H9 (cell line): ENCODE measurements around the gene IWS1. TPM values are rescaled to one million over a fixed set of nuclear protein-coding genes. Genes with fewer than 3 reads are reported as not detected.

Source experiments
- DNase-seq: peaks from one replicate; pipeline ENCODE4 v3.0.0-alpha.2; 2017
- H2AFZ ChIP-seq: one replicate; pipeline ENCODE4 v1.6.1; 2013; ENCODE audit warnings: mild to moderate bottlenecking, low read length, control low read depth, moderate library complexity
- H2AK5ac ChIP-seq: 2 replicates; pipeline ENCODE4 v1.6.1; 2013; ENCODE audit warnings: low read length, control low read depth, mixed read lengths; ENCODE audit not compliant: insufficient read length
- H2BK120ac ChIP-seq: one replicate; pipeline ENCODE4 v1.6.1; 2013; ENCODE audit warnings: low read depth, mild to moderate bottlenecking, low read length, control low read depth, inconsistent platforms; ENCODE audit not compliant: poor library complexity, severe bottlenecking
- H2BK12ac ChIP-seq: 2 replicates; pipeline ENCODE4 v1.6.1; 2013; ENCODE audit warnings: low read length, control low read depth, mixed read lengths, low read depth; ENCODE audit not compliant: insufficient read length
- H2BK15ac ChIP-seq: 2 replicates; pipeline ENCODE4 v1.6.1; 2013; ENCODE audit warnings: low read depth, low read length, control low read depth
- H2BK20ac ChIP-seq: one replicate; pipeline ENCODE4 v1.6.1; 2013; ENCODE audit warnings: low read depth, mild to moderate bottlenecking, low read length, control low read depth, inconsistent platforms; ENCODE audit not compliant: poor library complexity, severe bottlenecking
- H2BK5ac ChIP-seq: 2 replicates; pipeline ENCODE4 v1.6.1; 2013; ENCODE audit warnings: low read length, control low read depth, mixed read lengths; ENCODE audit not compliant: insufficient read length
- H3K14ac ChIP-seq: 2 replicates; pipeline ENCODE4 v1.6.1; 2013; ENCODE audit warnings: low read length, control low read depth; ENCODE audit not compliant: insufficient read depth
- H3K18ac ChIP-seq: 2 replicates; pipeline ENCODE4 v1.6.1; 2013; ENCODE audit warnings: low read depth, mild to moderate bottlenecking, mixed read lengths, low read length, control low read depth; ENCODE audit not compliant: insufficient read length
- H3K23ac ChIP-seq: 2 replicates; pipeline ENCODE4 v1.6.1; 2013; ENCODE audit warnings: low read length, control low read depth, mixed read lengths, low read depth; ENCODE audit not compliant: insufficient read length
- H3K23me2 ChIP-seq: 2 replicates; pipeline ENCODE4 v1.6.1; 2013; ENCODE audit warnings: low read depth, mild to moderate bottlenecking, mixed read lengths, low read length, control low read depth; ENCODE audit not compliant: insufficient read length, poor library complexity, severe bottlenecking
- H3K27ac ChIP-seq: 2 replicates; pipeline ENCODE4 v1.5.1; 2013; ENCODE audit warnings: low read length, control low read depth, mixed read lengths, low read depth; ENCODE audit not compliant: insufficient read length
- H3K27me3 ChIP-seq: 2 replicates; pipeline ENCODE4 v1.6.1; 2013; ENCODE audit warnings: low read length, control low read depth, inconsistent platforms; ENCODE audit not compliant: insufficient read depth
- H3K4ac ChIP-seq: 2 replicates; pipeline ENCODE4 v1.6.1; 2013; ENCODE audit warnings: low read depth, mild to moderate bottlenecking, control low read depth, inconsistent platforms, low read length, moderate library complexity
- H3K4me1 ChIP-seq: 2 replicates; pipeline ENCODE4 v1.6.1; 2013; ENCODE audit warnings: low read length, control low read depth, inconsistent platforms; ENCODE audit not compliant: insufficient read depth
- H3K4me2 ChIP-seq: 2 replicates; pipeline ENCODE4 v1.6.1; 2013; ENCODE audit warnings: low read length, control low read depth, mixed read lengths; ENCODE audit not compliant: insufficient read length, insufficient read depth
- H3K56ac ChIP-seq: 2 replicates; pipeline ENCODE4 v1.6.1; 2013; ENCODE audit warnings: low read depth, mild to moderate bottlenecking, mixed read lengths, low read length, control low read depth; ENCODE audit not compliant: insufficient read length
- H3K79me1 ChIP-seq: 2 replicates; pipeline ENCODE4 v1.6.1; 2013; ENCODE audit warnings: low read depth, mild to moderate bottlenecking, moderate library complexity, low read length, control low read depth, inconsistent platforms; ENCODE audit not compliant: insufficient read depth, poor library complexity, severe bottlenecking
- H3K79me2 ChIP-seq: 2 replicates; pipeline ENCODE4 v1.6.1; 2013; ENCODE audit warnings: low read length, control low read depth, inconsistent platforms; ENCODE audit not compliant: insufficient read depth
- H3K9ac ChIP-seq: 2 replicates; pipeline ENCODE4 v1.6.1; 2013; ENCODE audit warnings: low read length, control low read depth, mixed read lengths; ENCODE audit not compliant: insufficient read length; ENCODE audit errors: extremely low read depth
- H3K9me3 ChIP-seq: one replicate; pipeline ENCODE4 v1.6.1; 2013; ENCODE audit warnings: low read depth, low read length, inconsistent platforms; ENCODE audit not compliant: control insufficient read depth
- H3T11ph ChIP-seq: one replicate; pipeline ENCODE4 v1.6.1; 2013; ENCODE audit warnings: mild to moderate bottlenecking, low read length, control low read depth, inconsistent platforms
- H4K20me1 ChIP-seq: one replicate; pipeline ENCODE4 v1.6.1; 2013; ENCODE audit not compliant: control insufficient read depth, insufficient read length, insufficient read depth
- H4K5ac ChIP-seq: 2 replicates; pipeline ENCODE4 v1.6.1; 2013; ENCODE audit warnings: low read depth, mild to moderate bottlenecking, mixed read lengths, low read length, control low read depth; ENCODE audit not compliant: insufficient read length
- H4K8ac ChIP-seq: replicated peaks from 2 replicates; pipeline ENCODE4 v1.6.1; 2013; ENCODE audit warnings: low read length, control low read depth, mixed read lengths, low read depth; ENCODE audit not compliant: insufficient read length
- H4K91ac ChIP-seq: 2 replicates; pipeline ENCODE4 v1.6.1; 2013; ENCODE audit warnings: low read depth, mild to moderate bottlenecking, moderate library complexity, mixed read lengths, low read length, control low read depth; ENCODE audit not compliant: insufficient read length
- H3K27ac Mint-ChIP-seq, 3 experiments: 2 replicates in 2 of 3; 3 replicates in 1 of 3; pipeline ENCODE4 v1.8.0; 2020 to 2021; ENCODE audit warnings: mixed read lengths in 3 of 3, mild to moderate bottlenecking in 1 of 3, moderate library complexity in 1 of 3
- H3K27me3 Mint-ChIP-seq: 2 replicates; pipeline ENCODE4 v1.8.0; 2021; ENCODE audit warnings: low read depth, mild to moderate bottlenecking, moderate library complexity, mixed read lengths
- H3K36me3 Mint-ChIP-seq, 3 experiments: 2 replicates in 2 of 3; 3 replicates in 1 of 3; pipeline ENCODE4 v1.8.0; 2020 to 2021; ENCODE audit warnings: low read depth in 3 of 3, mixed read lengths in 3 of 3; ENCODE audit not compliant: insufficient read depth in 1 of 3
- H3K4me1 Mint-ChIP-seq, 2 experiments: 2 replicates each; pipeline ENCODE4 v1.8.0; 2020; ENCODE audit warnings: mixed read lengths in 2 of 2
- H3K4me3 Mint-ChIP-seq, 2 experiments: 2 replicates in 1 of 2; 3 replicates in 1 of 2; pipeline ENCODE4 v1.8.0; 2020 to 2021; ENCODE audit warnings: mild to moderate bottlenecking in 2 of 2, mixed read lengths in 2 of 2, moderate library complexity in 1 of 2
- H3K9me3 Mint-ChIP-seq, 2 experiments: 2 replicates in 1 of 2; 3 replicates in 1 of 2; pipeline ENCODE4 v1.8.0; 2020; ENCODE audit warnings: mild to moderate bottlenecking in 2 of 2, mixed read lengths in 2 of 2, moderate library complexity in 1 of 2
- WGBS: extraction: QIAGEN DNeasy Blood & Tissue Kit; methylation state at CpG from one replicate; pipeline ENCODE4 v1.1.7; 2013; ENCODE audit warnings: missing lambda C conversion rate, low lambda C conversion rate, mixed read lengths; ENCODE audit not compliant: insufficient read length; ENCODE audit errors: extremely low coverage; 5-methylcytosine and 5-hydroxymethylcytosine counted together
- total RNA-seq: library from RNA; stranded (reverse); gene quantifications from 2 replicates; pipeline ENCODE4 v1.2.1, GENCODE V29; 2021
- TF ChIP-seq, protein P1 (sequence below): fragments of 200-600 bp; sonication (generic); conservative IDR thresholded peaks from 3 replicates; pipeline ENCODE4 v1.8.0; 2021; ENCODE audit warnings: antibody characterized with exemption, mild to moderate bottlenecking

IWS1 gene
- total RNA-seq, 1 experiment from 2014 or later: 66.2 TPM

- Histone ChIP-seq H4K5ac (no peak overlapping the region), H3K9ac (no peak overlapping the region), H2BK20ac (no peak overlapping the region), H3K27me3 (no peaks in the 10 kb centered on the region), H3K9me3 (no peaks in the 10 kb centered on the region), H3K79me2 (no peaks in the 10 kb centered on the region), H2BK5ac (no peak overlapping the region), H2BK12ac (no peak overlapping the region), H3K23ac (no peak overlapping the region), H2AK5ac (no peak overlapping the region), H4K8ac (no peak overlapping the region), H3K27ac (no peak overlapping the region), H2AFZ (no peak overlapping the region), H3K4me2 (no peak overlapping the region), H3K14ac (no peak overlapping the region), H4K20me1 (no peaks in the 10 kb centered on the region), H3K23me2 (no peaks in the 10 kb centered on the region), H3K4me1 (no peaks in the 10 kb centered on the region), H3T11ph (no peak overlapping the region), H3K4ac (no peak overlapping the region), H3K56ac (no peak overlapping the region), H2BK120ac (no peak overlapping the region), H3K18ac (no peak overlapping the region), H3K79me1 (no peaks in the 10 kb centered on the region), H4K91ac (no peak overlapping the region), H2BK15ac (no peak overlapping the region)
- no CpG with 5 or more reads among the region's 7 CpGs for WGBS
- H3K4me1 Mint-ChIP-seq: no peaks in the 10 kb centered on the region
- no peak overlapping the region; a peak in 1 of 7 replicates for H3K27ac Mint-ChIP-seq
- H3K4me3 Mint-ChIP-seq: no peak overlapping the region
- H3K27me3 Mint-ChIP-seq: peaks cover 42% of the 10 kb centered on the region
- TF ChIP-seq, protein P1, sequence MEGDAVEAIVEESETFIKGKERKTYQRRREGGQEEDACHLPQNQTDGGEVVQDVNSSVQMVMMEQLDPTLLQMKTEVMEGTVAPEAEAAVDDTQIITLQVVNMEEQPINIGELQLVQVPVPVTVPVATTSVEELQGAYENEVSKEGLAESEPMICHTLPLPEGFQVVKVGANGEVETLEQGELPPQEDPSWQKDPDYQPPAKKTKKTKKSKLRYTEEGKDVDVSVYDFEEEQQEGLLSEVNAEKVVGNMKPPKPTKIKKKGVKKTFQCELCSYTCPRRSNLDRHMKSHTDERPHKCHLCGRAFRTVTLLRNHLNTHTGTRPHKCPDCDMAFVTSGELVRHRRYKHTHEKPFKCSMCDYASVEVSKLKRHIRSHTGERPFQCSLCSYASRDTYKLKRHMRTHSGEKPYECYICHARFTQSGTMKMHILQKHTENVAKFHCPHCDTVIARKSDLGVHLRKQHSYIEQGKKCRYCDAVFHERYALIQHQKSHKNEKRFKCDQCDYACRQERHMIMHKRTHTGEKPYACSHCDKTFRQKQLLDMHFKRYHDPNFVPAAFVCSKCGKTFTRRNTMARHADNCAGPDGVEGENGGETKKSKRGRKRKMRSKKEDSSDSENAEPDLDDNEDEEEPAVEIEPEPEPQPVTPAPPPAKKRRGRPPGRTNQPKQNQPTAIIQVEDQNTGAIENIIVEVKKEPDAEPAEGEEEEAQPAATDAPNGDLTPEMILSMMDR: no peak
- no peak for DNase-seq
- no peaks in the 10 kb centered on the region for H3K9me3 Mint-ChIP-seq
- H3K36me3 Mint-ChIP-seq: no peaks in the 10 kb centered on the region
Measured at GRCh38 chr2:127536707-127537541, 10.6 kb upstream of the IWS1 start.
